Inflammatory macrophage (primary cell): ENCODE results near the gene SLC7A8.
A peak's percentile ranks its signal among the peaks of the same experiment; 100 is the strongest.
"Not testable (repeated sequence)": the region's sequence is repeated elsewhere in the genome, so short reads cannot be mapped to it uniquely, and the experiment has no call there.

Experiments used
- DNase-seq, 2 donors: peaks; one replicate each; pipeline ENCODE4 v3.0.0-alpha.2; 2020 to 2022
- total RNA-seq, 18 experiments: gene quantifications; one replicate each; lab custom pipeline; 2026; ENCODE audit warnings: mixed read lengths in 6 of 18, inconsistent platforms in 2 of 18; lab: John Stamatoyannopoulos, UW

Gene SLC7A8
- total RNA-seq = 17.6 to 297 (median 42.8) reads per million in 18 experiments

DNA sequence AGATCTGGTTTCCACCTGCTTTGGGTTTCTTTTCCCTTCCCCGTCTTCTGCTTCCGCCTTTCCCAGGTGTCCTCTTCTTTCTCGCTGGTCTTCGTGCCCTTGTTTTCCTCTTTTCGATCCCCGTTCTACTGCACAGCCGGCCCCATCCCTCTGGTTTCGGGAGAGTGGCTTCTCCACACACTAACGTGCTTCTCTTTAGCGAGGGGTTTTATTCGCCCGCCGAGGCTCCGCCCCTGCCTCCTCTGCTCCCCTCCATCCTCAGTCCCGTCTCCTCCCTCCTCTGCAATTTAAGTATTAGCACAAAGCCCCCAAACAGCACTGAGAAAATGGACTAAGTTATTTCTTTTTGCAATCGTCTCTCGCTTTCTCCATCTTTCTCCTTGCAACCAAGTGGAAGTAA is at the start of gene SLC7A8:
Gene SLC7A8 (minus strand): TSS at position 182 of the 400 bp plus-strand sequence. CDS start 746 bp downstream, outside the sequence.
- DNase-seq = peak; percentile 48 to 77

DNA sequence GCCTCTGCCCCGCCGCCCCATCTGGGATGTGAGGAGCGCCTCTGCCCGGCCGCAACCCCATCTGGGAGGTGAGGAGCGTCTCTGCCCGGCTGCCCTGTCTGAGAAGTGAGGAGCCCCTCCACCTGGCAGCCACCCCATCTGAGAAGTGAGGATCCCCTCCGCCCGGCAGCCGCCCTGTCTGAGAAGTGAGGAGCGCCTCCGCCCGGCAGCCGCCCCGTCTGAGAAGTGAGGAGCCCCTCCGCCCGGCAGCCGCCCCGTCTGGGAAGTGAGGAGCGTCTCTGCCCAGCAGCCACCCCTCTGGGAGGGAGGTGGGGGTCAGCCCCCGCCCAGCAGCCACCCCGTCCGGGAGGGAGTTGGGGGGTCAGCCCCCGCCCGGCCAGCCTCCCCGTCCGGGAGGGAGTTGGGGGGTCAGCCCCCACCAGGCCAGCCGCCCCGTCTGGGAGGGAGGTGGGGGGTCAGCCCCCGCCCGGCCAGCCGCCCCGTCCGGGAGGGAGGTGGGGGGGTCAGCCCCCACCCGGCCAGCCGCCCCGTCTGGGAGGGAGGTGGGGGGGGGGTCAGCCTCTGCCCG is 48.9 kb upstream of the SLC7A8 start:
- not testable (repeated sequence) for DNase-seq

DNA sequence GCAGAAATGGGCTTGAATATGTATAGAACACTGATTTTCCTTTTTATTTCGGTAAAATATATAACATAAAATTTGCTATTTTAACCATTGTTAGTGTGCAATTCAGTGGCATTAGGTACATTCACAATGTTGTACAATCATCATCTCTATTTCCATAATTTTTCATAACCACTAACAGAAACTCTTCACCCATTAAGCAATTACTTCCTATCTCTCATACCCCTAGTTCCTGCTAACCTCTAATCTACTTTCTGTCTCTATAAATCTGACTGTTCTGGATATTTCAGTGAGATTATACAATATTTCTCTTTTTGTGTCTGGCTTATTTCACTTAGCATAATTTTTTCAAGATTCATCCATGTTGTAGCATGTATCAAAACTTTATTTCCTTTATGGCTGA is 45.4 kb upstream of the SLC7A8 start:
- peak in 1 of 2 donors; percentile 65 for DNase-seq

DNA sequence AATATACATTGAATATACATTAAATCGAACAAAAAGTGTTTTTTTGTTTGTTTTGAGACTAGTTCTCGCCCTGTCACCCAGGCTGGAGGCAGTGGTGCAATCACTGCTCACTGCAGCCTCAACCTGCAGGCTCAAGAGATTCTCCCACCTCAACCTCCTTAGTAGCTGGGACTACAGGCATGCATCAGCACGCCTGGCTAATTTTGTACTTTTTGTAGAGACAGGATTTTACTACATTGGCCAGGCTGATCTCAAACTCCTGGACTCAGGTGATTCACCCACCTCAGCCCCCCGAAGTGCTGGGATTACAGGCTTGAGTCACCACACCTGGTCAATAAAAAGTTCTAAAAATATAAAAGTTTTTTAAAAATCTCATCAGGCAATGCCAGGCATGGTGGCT is 44.1 kb upstream of the SLC7A8 start:
- no peak for DNase-seq

DNA sequence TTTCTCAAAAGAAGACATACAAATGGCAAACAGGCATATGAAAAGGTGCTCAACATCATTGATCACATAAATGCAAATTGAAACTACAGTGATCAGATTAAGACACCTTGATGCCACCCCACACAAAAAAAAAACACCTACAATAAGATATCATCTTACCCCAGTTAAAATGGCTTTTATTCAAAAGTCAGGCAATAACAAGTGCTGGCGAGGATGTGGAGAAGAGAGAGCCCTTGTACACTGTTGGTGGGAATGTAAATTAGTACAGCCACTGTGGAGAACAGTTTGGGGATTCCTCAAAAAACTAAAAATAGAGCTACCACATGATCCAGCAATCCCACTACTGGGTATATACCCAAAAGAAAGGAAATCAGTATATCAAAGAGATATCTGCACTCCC is 41.5 kb upstream of the SLC7A8 start:
- DNase-seq = not testable (repeated sequence)

DNA sequence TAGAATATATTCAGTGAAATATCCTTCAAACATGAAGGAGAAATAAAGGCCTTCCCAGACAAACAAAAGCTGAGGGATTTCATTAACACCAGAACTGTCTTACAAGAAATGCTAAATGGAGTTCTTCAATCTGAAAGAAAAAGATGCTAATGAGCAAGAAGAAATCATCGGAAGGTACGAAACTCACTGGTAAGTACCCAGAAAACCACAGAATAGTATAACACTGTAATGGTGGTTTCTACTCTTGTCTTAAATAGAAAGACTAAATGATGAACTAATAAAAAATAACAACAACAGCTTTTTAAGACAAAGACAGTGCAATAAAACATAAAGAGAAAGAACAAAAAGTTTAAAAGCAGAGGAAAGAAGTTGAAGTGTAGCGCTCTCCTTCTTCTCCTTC is 35.6 kb upstream of the SLC7A8 start:
- DNase-seq = no peak

DNA sequence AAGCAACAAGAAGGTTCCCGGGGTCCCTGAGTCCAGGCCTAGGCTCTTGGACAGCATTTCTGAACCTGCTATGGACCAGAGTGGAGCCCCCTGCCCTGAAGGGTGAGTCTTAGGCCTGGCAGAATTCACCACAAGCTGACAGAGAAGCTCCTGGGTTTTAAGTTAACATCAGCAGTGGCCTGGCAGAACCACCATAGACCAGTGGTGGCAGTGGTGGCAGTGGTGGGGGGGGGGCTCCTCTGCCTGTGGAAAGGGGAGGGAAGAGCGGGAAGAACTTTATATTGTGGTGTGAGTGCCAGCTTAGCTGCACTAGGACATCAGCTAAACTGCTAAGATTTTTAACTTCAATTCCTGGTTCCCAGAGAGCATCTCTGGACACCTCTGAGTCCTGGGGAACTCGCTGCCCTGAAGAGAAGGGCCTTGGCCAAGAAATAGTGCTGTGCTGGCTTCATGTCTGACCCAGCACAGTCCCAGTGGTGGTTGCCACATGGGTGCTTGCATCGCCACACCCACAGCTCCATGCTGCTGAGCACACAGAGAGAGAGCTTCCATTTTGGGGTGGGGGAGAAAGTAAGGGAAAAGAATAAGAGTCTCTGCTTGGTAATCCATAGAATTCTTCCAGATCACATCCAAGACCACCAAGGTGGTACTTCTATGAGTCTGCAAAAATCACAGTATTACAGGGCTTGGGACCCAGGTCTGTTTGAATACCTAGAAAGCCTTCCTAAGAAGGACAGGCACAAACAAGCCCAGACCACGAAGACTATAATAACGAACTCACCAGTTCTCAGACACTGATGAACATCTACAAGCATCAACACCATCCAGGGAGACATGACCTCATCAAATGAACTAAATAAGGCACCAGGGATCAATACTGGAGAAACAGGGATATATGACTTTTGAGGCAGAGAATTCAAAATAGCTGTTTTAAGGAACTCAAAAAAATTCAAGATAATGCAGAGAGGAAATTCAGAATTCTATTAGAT is 33.9 kb upstream of the SLC7A8 start:
- peak in 1 of 2 donors; percentile 61 for DNase-seq

DNA sequence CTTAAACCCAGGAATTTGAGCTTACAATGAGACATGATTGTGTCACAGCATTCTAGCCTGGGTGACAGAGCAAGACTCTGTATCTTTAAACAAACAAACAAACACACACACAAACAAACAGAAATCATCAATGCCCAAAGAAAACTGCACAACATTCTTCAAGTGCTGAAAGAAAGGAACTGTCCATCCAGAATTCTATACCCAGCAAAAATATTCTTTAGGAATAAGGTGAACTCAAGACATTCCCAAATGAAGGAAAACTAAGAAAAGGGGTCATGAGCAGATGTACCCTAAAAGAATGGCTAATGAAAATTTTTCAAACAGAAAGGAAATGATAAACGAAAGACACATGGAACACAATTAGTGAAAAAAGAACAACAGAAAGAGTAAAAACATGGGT is 32.0 kb upstream of the SLC7A8 start:
- no peak for DNase-seq

DNA sequence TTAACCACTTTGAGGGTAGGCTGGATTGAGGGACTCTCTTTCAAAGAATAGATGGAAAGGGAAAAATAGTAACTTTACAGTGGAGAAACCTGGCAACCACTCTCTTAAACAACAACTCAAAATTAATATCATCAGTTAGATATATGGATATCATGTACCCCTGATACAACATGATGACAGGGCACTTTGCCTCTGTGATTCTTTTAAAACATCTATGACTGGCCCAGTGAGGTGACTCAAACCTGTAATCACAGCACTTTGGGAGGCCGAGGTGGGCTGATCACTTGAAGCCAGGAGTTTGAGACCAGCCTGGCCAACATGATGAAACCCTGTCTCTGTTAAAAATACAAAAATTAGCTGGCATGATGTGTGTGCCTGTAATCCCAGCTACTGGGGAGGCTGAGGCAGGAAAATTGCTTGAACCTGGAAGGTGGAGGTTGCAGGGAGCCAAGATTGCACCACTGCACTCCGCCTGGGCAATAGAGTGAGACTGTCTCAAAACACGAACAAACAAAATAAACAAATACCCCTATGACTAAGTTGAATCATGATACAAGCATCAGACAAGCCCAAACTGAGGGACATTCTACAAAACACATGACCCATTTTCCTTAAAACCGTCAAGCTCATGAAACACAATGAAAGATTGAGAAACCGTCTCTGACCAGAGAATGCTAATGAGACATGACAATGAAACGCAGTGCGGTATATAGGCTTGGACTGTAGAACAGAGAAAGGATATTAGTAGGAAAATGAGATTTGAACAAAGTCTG is 26.4 kb upstream of the SLC7A8 start:
- DNase-seq = no peak

DNA sequence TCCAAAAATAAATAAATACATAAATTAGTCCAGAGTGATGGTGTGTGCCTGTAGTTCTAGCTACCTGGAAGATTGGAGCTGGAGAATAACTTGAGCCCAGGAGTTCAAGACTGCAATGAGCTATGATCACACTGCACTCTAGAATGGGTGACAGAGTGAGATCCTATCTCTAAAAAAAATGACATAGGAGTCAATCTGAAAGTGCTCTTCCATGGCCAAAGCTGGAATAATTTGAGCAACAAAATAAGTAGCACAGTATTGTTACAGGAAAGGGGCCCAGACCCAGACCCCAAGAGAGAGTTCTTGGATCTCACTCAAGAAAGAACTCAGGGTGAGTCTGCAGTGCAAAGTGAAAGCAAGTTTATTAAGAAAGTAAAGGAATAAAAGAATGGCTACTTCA is 24.9 kb upstream of the SLC7A8 start:
- DNase-seq = no peak

DNA sequence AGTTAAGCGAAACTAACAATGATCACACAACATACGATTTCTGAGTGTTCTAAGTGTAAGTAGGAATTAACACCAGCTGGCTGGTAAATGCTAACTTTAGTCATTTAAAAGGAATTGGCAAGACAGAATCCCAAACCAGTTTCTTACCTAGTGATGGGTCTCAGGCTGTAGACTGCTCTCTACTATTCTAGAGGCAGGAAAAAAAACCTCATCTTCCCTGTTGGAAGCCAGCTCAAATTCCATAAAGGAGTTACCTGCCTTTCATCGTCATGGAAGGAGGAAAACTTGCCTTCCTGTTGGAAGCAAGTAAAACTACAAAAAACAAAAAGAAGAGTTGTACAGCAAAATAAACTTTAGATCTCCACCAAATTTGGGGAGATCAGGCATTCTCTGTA is 23.7 kb upstream of the SLC7A8 start:
- no peak for DNase-seq

DNA sequence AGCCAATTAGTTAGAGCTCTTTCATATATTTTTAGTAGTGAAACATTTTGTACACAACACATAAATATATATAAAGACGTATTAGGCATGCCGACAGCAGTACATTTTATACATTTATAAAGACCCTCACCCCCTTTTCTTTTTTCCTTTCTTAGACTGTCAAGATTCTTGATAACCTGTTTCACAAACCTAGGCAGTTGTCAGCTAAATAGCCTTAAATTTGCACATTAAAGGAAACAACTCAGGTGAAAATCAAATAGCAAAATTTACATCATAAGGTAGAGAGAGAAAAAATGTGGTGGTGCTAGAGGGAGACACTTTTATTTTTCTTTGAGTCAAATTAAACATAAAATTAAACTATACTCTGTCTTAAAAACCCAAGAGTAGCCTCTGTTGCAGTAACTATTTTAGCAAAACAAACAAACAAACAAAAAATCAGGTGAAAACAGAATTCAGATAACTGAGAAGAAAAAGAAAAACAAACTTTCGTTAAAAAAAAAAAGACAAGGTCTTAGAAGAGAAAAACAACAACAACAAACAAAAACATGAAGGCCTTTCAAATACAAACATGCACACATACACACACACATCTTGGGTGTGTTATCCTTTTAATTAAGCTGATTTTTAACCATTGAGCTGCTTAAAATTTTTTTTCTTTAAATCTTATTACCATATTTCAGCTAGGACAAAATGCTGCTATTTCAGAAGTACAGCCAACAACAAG is 23.1 kb upstream of the SLC7A8 start:
- no peak for DNase-seq

DNA sequence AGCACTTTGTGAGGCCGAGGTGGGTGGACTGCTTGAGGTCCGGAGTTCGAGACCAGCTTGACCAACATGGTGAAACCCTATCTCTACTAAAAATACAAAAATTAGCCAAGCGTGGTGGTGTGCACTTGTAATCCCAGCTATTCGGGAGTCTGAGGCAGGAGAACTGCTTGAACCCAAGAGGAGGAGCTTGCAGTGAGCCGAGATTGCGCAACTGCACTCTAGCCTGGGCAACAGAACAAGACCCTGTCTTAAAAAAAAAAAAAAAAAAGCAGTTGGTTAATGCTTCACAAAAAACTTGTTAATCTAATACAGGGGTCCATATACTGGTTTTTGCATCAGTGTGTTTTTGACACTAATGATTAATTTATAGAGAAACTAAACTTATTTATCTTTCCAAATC is 18.5 kb upstream of the SLC7A8 start:
- no peak for DNase-seq

DNA sequence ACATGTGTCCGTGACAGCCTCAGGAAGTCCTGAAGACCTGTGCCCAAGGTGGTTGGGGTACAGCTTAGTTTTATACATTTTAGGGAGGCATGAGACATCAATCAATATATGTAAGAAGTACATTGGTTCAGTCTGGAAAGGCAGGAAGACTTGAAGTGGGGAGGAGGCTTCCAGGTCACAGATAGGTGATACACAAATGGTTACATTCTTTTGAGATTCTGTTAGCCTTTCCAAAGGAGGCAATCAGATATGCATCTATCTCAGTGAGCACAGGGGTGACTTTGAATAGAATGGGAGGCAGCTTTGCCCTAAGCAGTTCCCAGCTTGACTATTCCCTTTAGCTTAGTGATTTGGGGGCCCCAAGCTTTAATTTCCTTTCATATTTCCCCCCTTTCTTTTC is 15.7 kb upstream of the SLC7A8 start:
- DNase-seq = not testable (repeated sequence)

DNA sequence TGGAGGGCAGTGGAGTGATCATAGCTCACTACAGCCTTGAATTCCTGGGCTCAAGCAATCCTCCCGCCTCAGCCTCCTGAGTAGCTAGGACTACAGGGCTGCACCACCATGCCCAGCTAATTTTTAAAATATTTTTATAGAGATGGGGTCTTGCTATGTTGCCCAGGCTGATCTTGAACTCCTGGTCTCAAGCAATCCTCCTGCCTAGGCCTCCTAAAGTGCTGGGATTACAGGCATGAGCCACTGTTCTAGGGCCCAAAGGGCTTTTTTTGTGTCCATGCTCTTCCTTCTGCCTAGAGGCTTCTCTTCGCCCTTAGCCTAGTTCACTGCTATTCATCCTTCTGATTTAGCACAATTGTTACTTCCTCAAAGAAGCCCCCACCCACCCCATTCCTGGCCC is 13.0 kb upstream of the SLC7A8 start:
- not testable (repeated sequence) for DNase-seq

DNA sequence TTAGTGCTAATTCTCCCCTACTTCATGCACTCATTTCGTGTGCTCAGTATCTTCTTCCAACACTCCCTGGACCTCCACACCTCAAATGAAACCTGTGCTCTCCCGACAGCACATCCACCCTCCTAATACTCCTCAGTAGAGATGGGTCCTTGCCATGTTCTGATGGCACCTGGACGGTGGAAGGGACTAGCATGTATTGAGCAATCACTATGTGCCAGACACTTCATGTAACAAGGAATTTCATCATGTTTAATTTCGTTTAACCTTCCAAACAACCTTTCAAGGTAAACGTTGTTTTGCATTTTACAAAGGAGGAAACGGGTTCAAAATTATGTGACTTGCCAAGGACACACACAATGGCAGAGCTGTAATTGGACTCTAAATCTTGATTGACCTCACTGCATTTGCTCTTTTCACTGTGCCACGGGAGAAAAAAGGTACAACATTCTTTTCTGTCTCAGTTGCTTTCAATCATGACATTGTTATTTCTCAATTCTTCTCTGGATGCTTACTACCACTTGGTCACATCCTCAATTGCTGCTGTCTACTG is 12.2 kb upstream of the SLC7A8 start:
- DNase-seq = no peak

DNA sequence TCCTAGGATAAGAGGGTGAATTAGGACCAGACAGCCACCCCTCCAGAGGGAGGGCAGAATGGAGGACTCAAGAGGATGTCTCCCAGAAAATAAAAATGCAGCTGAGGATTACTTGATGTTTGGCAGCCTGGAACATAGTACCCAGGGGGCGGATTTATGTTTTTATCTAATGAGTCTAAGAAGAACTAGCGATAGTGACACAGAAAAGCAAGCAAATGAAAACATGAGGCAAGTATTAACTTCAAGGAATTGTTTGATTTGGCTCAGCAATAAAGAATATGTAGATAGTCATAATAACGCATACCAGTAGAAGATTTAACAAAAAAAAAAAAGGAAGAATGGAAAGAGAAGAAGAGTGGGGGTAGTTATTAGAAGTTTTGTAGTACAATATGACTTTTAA is 10.0 kb upstream of the SLC7A8 start:
- DNase-seq = no peak

DNA sequence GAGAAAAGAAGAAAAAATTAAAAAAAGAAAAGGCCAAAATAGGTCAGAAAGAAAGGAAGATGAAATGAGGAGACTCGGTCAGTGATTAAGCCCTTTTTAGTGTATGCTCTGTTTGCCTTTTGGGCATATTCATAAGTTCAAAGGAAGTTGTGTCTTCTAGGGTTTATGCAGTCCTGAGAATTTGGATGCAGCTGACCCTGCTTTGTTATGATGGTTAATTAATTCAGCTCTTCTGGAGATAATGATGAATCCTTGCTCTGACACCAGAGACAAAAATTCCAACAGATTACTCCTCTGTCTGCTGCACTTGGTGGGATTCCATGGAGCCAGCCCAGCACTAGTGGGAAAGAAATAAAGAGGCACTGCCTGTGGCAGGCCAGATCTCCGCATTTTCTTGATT is 4.5 kb upstream of the SLC7A8 start:
- DNase-seq = no peak

DNA sequence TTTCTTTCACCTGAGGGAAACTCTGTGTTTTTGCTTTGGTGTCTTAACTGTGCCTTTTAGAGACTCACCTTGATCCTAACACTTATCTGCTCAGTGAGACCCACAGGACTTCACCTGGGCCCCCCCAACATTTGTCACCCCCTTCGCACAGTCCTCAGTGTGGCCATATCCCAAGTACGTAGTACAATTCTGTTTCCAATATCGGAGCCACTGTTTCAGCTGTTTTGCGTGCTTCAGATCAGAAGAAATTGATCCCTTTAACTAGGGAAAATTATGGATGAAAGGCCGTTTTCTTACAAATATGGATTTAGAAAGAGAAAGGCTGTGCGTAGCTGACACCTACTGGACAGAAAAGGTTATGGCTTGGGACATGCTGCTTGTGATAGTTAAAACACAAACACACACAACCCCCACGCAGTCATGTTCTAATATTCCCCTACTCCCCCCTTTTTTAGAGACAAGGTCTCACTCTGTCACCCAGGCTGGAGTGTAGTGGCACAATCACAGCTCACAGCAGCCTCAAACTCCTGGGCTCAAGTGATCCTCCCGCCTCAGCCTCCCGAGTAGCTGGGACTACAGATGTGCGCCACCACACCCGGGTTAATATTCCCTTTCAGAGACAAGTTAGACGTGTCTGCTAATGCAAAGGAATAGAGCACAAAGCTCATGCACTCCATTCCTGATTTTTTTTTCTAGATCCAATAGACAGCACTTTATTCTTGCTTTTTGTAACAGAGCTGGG is 3.6 kb upstream of the SLC7A8 start:
- DNase-seq = peak; percentile 73 to 76

DNA sequence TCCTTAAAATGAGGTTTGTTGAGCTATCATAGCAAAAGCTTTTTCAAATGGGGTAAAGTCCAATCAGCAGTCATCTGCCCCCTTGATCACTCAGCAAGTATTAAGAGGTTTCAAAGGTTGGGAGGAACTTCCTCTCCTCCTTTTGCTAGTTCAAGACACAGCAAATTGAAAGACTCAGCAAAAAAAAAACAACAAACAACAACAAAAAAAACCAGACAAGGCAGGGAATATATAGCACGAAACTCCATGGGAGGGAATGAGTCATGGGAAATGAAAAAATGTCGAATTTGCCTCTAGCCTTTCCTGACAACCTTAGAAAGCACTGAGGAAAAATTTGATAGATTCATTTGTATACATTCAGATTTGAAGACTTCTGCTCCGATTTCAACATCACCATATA is 1.6 kb upstream of the SLC7A8 start:
- DNase-seq = peak; percentile 44 to 47

DNA sequence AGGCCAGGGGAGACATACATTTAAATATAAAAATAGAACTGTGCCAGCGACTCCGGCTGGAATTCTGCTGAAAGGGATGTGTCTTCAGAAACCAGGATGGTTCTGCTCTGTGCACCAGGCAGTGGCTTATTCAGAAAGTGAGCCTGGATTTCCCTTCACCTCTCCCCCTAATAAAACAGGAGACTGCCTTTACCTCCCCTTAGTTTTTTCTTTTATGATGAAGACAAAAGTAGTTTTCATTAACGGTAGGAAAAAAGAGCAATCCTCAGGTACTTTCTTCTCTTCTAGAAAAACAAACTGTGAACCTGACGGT is 346 bp downstream of the SLC7A8 start:
- DNase-seq = no peak
